Measurements from ENCODE around the gene DOHH. TPM values are rescaled to one million over a fixed set of nuclear protein-coding genes. Genes with fewer than 3 reads are reported as not detected.

Gene DOHH
- total and polyA plus RNA-seq, 2 experiments from 2014 or later, result 19.0 to 34.7 TPM

GRCh38 chr19:3531716-3532115, 31.2 kb upstream of the DOHH start:
- DNase-seq (ENCODE audit: low spot score) (peak; percentile 71), ATAC-seq (peak; percentile 69)
- no peaks in the 10 kb centered on the region for H3F3A ChIP-seq (replicated peaks; ENCODE audit: low read depth)
- no peak overlapping the region for H3K4me2 ChIP-seq
- H3K9me3 Mint-ChIP-seq, result no peaks in the 10 kb centered on the region
- H3K4me1 ChIP-seq (ENCODE audit: insufficient read depth), result no peaks in the 10 kb centered on the region
- H3K4me1 Mint-ChIP-seq, result no peaks in the 10 kb centered on the region
- H3K9me2 ChIP-seq (ENCODE audit: insufficient read depth), result no peaks in the 10 kb centered on the region
- no peak overlapping the region for H3K27ac Mint-ChIP-seq
- peaks cover 8% of the 10 kb centered on the region for H3K27me3 Mint-ChIP-seq (ENCODE audit: insufficient read depth, low read depth, poor library complexity)
- H3K27me3 ChIP-seq (ENCODE audit: insufficient read depth), result no peaks in the 10 kb centered on the region
- no peaks in the 10 kb centered on the region for H3K36me3 ChIP-seq (ENCODE audit: insufficient read depth)
- H3K4me3 Mint-ChIP-seq, result no peak overlapping the region
- no peaks in the 10 kb centered on the region for H3K79me2 ChIP-seq (replicated peaks; ENCODE audit: insufficient read depth)
- H2AFZ ChIP-seq, result no peak overlapping the region
- peaks cover 26% of the 10 kb centered on the region for H3K36me3 Mint-ChIP-seq (ENCODE audit: low read depth)
- no peak overlapping the region for H3K27ac ChIP-seq (ENCODE audit: low read depth)
- H3K4me3 ChIP-seq, result no peak overlapping the region
- TF ChIP-seq CTCF (conservative IDR thresholded peaks at IDR 0.05; ENCODE audit: low read depth in 2 of 2) (peak in 1 of 2 experiments; percentile 44; a peak in 2 of 4 replicates), EZH2 (IDR thresholded peaks at IDR 0.05; ENCODE audit: low read depth, unreplicated experiment) (no peak), STAT1 (IDR thresholded peaks at IDR 0.05; ENCODE audit: unreplicated experiment) (no peak)
- no peaks in the 10 kb centered on the region for H4K20me1 ChIP-seq (replicated peaks; ENCODE audit: insufficient read depth)

DNA sequence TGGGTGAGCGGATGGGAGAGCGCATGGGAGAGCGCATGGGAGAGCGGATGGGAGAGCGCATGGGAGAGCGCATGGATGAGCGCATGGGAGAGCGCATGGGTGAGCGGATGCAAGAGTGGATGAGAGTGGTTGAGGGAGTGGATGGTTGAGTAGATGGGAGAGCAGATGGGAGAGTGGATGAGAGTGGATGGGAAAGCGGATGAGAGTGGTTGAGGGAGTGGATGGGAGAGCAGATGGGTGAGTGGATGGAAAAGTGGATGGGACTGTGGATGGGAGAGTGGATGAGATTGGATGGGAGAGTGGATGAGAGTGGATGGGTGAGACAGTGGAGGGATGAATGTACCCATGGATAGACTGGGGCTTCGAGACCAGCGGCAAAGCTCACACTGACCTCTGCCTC, 29.9 kb upstream of the DOHH start:
- H3K4me1 ChIP-seq (ENCODE audit: insufficient read depth), result no peaks in the 10 kb centered on the region
- H3K27ac ChIP-seq (ENCODE audit: low read depth), result no peak overlapping the region
- H3K27me3 ChIP-seq (ENCODE audit: insufficient read depth), result no peaks in the 10 kb centered on the region
- H4K20me1 ChIP-seq (replicated peaks; ENCODE audit: insufficient read depth), result no peaks in the 10 kb centered on the region
- no peak for DNase-seq (ENCODE audit: low spot score)
- no peaks in the 10 kb centered on the region for H3K79me2 ChIP-seq (replicated peaks; ENCODE audit: insufficient read depth)
- H3K36me3 ChIP-seq (ENCODE audit: insufficient read depth), result no peaks in the 10 kb centered on the region
- no peak overlapping the region for H3K4me3 Mint-ChIP-seq
- peaks cover 7% of the 10 kb centered on the region for H3K27me3 Mint-ChIP-seq (ENCODE audit: insufficient read depth, low read depth, poor library complexity)
- H2AFZ ChIP-seq, result no peak overlapping the region
- H3K4me3 ChIP-seq, result no peak overlapping the region
- no peak overlapping the region for H3K4me2 ChIP-seq
- H3K36me3 Mint-ChIP-seq (ENCODE audit: low read depth), result peaks cover 23% of the 10 kb centered on the region
- no peaks in the 10 kb centered on the region for H3F3A ChIP-seq (replicated peaks; ENCODE audit: low read depth)
- H3K27ac Mint-ChIP-seq, result no peak overlapping the region
- H3K4me1 Mint-ChIP-seq, result no peaks in the 10 kb centered on the region
- ATAC-seq, result no peak
- no peaks in the 10 kb centered on the region for H3K9me3 Mint-ChIP-seq
- H3K9me2 ChIP-seq (ENCODE audit: insufficient read depth), result no peaks in the 10 kb centered on the region
- no peak for TF ChIP-seq ETS1 (IDR thresholded peaks at IDR 0.05)
- no peak for TF ChIP-seq REST (IDR thresholded peaks at IDR 0.05; ENCODE audit: unreplicated experiment)
- no peak for TF ChIP-seq ZNF462 (CRISPR knock-in tag; IDR thresholded peaks at IDR 0.05)
- no peak for TF ChIP-seq JUNB (IDR thresholded peaks at IDR 0.05; ENCODE audit: unreplicated experiment)
- no peak for TF ChIP-seq STAT1 (IDR thresholded peaks at IDR 0.05; ENCODE audit: unreplicated experiment)
- no peak for TF ChIP-seq POLR2AphosphoS5 (IDR thresholded peaks at IDR 0.05; ENCODE audit: low read depth)
- TF ChIP-seq ZNF114 (CRISPR knock-in tag; IDR thresholded peaks at IDR 0.05), result no peak
- TF ChIP-seq EZH2phosphoT487 (IDR thresholded peaks at IDR 0.05; ENCODE audit: unreplicated experiment), result no peak
